Spinal cord (tissue), 10 donors: ENCODE measurements around the gene SMG6. TPM values are rescaled to one million over a fixed set of nuclear protein-coding genes. Genes with fewer than 3 reads are reported as not detected.

Experiments
- DNase-seq, 6 donors: peaks; one replicate each; pipeline versions ENCODE4 v3.0.0 to v3.0.0-alpha.2; 2013 to 2015; ENCODE audit warnings: low spot score in 6 of 6, low read depth in 4 of 6
- H3K27ac ChIP-seq: one replicate; pipeline ENCODE4 v1.5.1; 2013; ENCODE audit warnings: low read depth, low read length, control low read depth
- H3K27me3 ChIP-seq: one replicate; pipeline ENCODE4 v1.6.1; 2013; ENCODE audit warnings: low read length; ENCODE audit not compliant: control insufficient read depth, insufficient read depth
- H3K36me3 ChIP-seq: one replicate; pipeline ENCODE4 v1.6.1; 2013; ENCODE audit warnings: low read length; ENCODE audit not compliant: control insufficient read depth, insufficient read depth
- H3K4me1 ChIP-seq: one replicate; pipeline ENCODE4 v1.6.1; 2013; ENCODE audit warnings: low read length; ENCODE audit not compliant: control insufficient read depth, insufficient read depth
- H3K4me3 ChIP-seq: one replicate; pipeline ENCODE4 v1.5.1; 2013; ENCODE audit warnings: low read depth, low read length, control low read depth
- H3K9me3 ChIP-seq: one replicate; pipeline ENCODE4 v1.6.1; 2013; ENCODE audit warnings: low read length; ENCODE audit not compliant: control insufficient read depth, insufficient read depth
- WGBS: methylation state at CpG from one replicate; pipeline ENCODE4 v1.1.5; 2013; ENCODE audit warnings: missing lambda C conversion rate; ENCODE audit not compliant: insufficient coverage; 5-methylcytosine and 5-hydroxymethylcytosine counted together
- polyA plus RNA-seq, 2 donors: library from polyadenylated mRNA; unstranded; fragments of 120-200 nt; gene quantifications; one replicate each; pipeline ENCODE4 v1.2.1, GENCODE V29; 2013; ENCODE audit not compliant: insufficient read length in 2 of 2
- total RNA-seq, 2 donors: library from RNA; depleted of rRNA in 1 of 2; stranded (reverse); fragments of 120-200 nt in 1 of 2; fragments of >200 nt in 1 of 2; gene quantifications; one replicate each; pipeline versions ENCODE4 v1.2.3 to v1.2.4, GENCODE V29; 2013 to 2014
- donor health status: healthy.

Gene SMG6
- total and polyA plus RNA-seq, 4 donors, result 26.4 to 46.3 (median 37.3) TPM

DNA sequence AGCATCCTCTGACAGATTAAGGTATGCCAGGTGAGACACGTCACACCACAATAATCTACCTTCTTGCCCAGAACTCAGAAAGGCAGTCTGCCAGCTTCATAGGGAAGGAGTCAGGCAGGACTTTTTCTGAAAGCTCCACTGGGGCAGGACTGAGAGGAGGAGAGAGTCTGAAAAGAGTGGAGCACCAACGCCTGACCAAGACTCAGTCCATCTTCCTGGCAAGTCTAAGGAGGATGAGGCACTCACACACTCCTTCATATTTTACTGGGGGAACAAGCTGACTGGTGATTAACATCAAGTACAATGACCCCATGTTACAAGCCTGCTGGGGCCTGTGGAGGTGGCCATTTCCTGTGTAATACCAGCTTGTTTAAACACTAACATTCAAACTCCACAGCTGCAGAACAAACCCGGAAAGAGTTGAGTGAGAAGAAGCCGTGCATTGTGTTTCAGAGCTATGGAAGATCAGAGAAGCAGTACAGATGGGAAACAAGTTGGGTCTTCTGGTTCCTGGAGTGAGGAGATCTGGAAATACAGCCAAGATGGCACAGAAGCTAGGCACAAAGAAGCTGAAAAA, 126.3 kb downstream of the SMG6 start:
- Histone ChIP-seq H3K4me3 (no peak overlapping the region), H3K36me3 (peaks cover 5% of the 10 kb centered on the region), H3K27ac (peak overlapping the region; percentile 82), H3K27me3 (no peaks in the 10 kb centered on the region), H3K9me3 (no peaks in the 10 kb centered on the region), H3K4me1 (peaks cover 81% of the 10 kb centered on the region)
- 66% methylated on average over 2 of the region's 4 CpGs for WGBS
- DNase-seq, result no peak

- Histone ChIP-seq H3K4me3 (no peak overlapping the region), H3K4me1 (peaks cover 80% of the 10 kb centered on the region), H3K27ac (peak overlapping the region; percentile 82), H3K27me3 (no peaks in the 10 kb centered on the region), H3K9me3 (no peaks in the 10 kb centered on the region), H3K36me3 (peaks cover 5% of the 10 kb centered on the region)
- 82% methylated on average over 4 of the region's 8 CpGs for WGBS
- no peak for DNase-seq
Measured at GRCh38 chr17:2176499-2177169, 127.0 kb downstream of the SMG6 start.

GRCh38 chr17:2175294-2175628, 128.3 kb downstream of the SMG6 start:
- no peaks in the 10 kb centered on the region for H3K9me3 ChIP-seq
- H3K4me1 ChIP-seq, result peaks cover 74% of the 10 kb centered on the region
- no peaks in the 10 kb centered on the region for H3K27me3 ChIP-seq
- 89% methylated on average over 1 of the region's 5 CpGs for WGBS
- no peak overlapping the region for H3K4me3 ChIP-seq
- H3K27ac ChIP-seq, result peak overlapping the region; percentile 82
- DNase-seq, result no peak
- peaks cover 5% of the 10 kb centered on the region for H3K36me3 ChIP-seq

DNA sequence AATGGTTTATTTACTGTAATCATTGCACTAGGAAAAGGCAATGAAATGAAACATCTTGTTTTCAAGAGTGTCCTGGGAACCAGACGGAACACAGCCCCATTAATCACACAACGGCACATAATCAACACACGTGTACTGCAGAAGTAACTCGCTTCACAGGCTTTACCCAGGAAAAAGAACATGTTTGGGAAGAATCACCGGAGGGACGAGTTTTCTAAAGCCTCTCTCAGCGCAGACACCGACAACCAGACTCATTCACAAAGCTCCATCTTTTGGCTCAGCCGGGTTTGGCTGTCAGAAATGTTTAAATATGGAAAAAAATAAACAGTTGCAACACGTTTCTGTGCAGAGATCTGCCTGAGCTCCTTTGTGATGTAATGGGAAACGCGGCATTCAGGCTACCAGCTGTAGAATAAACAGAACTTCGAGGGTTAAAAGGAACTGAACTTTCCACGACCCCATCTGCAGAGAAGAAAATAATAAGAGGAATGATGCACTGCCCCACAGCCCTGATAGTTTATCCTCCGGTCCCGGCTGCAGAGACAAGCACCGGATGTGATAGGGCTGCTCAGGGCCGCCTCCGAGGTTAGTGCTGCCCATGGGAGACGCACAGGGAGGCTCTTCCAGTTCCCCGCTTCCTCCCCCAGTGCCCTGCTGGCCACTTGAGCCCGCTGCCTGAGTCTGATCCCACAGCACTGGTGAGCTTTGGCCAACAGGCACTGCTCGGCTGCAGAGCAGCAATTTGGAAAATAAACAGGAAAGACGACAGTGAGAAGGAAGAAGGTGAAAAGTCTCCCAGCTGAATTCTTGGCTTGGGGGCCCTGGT, 128.9 kb downstream of the SMG6 start:
- peak overlapping the region; percentile 82 for H3K27ac ChIP-seq
- 35% methylated on average over 19 of the region's 24 CpGs for WGBS
- DNase-seq, result peak in 2 of 6 donors; percentile 82 to 84
- H3K4me1 ChIP-seq, result peaks cover 69% of the 10 kb centered on the region
- H3K27me3 ChIP-seq, result no peaks in the 10 kb centered on the region
- H3K9me3 ChIP-seq, result no peaks in the 10 kb centered on the region
- H3K36me3 ChIP-seq, result peaks cover 5% of the 10 kb centered on the region
- H3K4me3 ChIP-seq, result peak overlapping the region; percentile 3

DNA sequence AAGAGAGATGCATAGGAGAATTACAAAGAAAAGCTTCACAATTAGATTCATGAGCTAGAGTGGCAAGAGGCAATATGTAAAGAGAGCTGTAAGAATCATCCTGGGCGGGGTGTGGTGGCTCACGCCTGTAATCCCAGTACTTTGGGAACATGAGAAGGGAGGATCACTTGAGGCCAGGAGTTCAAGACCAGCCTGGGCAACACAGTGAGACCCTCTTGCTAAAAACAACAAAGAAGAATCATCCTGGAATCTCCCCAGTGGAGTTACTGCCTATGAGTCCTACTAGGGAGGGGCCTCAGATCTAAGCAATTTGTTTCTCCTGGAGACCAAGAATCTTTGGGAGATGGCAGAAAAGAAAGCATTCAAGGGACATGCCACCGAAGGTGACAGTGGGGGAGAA, 129.6 kb downstream of the SMG6 start:
- Histone ChIP-seq H3K27me3 (no peaks in the 10 kb centered on the region), H3K27ac (peak overlapping the region; percentile 82), H3K4me1 (peaks cover 62% of the 10 kb centered on the region), H3K36me3 (peaks cover 8% of the 10 kb centered on the region), H3K9me3 (no peaks in the 10 kb centered on the region), H3K4me3 (no peak overlapping the region)
- 75% methylated on average over 2 of the region's 3 CpGs for WGBS
- DNase-seq, result no peak

DNA sequence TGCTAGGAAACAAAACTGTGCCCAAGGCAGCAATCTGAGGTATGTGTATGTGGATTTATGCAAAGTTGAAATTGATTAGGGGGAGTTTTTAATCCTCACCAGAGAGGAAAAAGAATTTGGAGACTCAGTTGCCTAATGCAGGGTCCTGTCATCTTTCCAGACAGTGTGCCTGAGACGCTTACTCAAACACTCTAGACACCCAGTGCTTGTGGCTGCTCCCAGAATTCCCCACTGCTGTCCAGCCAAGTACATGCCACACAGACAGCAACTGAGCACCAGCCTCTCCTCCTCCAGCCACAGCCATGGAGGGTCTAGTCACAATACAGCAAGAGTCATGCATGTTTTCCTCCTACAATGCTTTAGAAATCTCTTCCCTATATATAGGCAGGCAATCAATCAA, 130.6 kb downstream of the SMG6 start:
- Histone ChIP-seq H3K36me3 (peaks cover 3% of the 10 kb centered on the region), H3K4me1 (peaks cover 54% of the 10 kb centered on the region), H3K9me3 (no peaks in the 10 kb centered on the region), H3K27me3 (no peaks in the 10 kb centered on the region), H3K27ac (peak overlapping the region; percentile 82), H3K4me3 (no peak overlapping the region)
- peak in 1 of 6 donors; percentile 54 for DNase-seq
- 40% methylated on average over 1 of the region's 1 CpG for WGBS

GRCh38 chr17:2172077-2172851, 131.3 kb downstream of the SMG6 start:
- H3K27me3 ChIP-seq, result no peaks in the 10 kb centered on the region
- peak in 4 of 6 donors; percentile 55 to 95 (median 78) for DNase-seq
- H3K4me1 ChIP-seq, result peaks cover 50% of the 10 kb centered on the region
- H3K36me3 ChIP-seq, result peaks cover 3% of the 10 kb centered on the region
- WGBS, result 12% methylated on average over 7 of the region's 16 CpGs
- no peaks in the 10 kb centered on the region for H3K9me3 ChIP-seq
- H3K4me3 ChIP-seq, result no peak overlapping the region
- peak overlapping the region; percentile 82 for H3K27ac ChIP-seq

DNA sequence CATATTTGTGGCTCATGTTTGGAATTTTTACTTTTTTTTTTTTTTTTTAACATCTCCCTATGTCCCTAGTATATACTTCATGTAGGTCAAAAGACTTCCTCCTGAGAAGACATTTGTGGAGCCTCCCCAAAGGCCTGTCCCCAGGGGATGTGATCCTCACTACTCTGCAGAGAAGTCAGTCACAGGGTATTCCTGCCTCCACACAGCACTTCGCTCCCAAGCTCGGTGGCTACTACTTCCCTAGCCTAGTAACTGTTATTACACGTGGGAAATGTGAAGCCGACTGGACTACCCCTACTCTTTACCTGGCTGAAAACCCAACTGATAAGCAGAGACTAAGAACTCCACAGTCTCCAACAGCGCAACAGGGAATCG, 131.9 kb downstream of the SMG6 start:
- no peak overlapping the region for H3K4me3 ChIP-seq
- no peaks in the 10 kb centered on the region for H3K9me3 ChIP-seq
- H3K27me3 ChIP-seq, result no peaks in the 10 kb centered on the region
- peaks cover 3% of the 10 kb centered on the region for H3K36me3 ChIP-seq
- WGBS, result 20% methylated on average over 3 of the region's 6 CpGs
- no peak for DNase-seq
- peak overlapping the region; percentile 82 for H3K27ac ChIP-seq
- peaks cover 44% of the 10 kb centered on the region for H3K4me1 ChIP-seq

GRCh38 chr17:2170023-2170422, 133.6 kb downstream of the SMG6 start:
- WGBS, result 71% methylated on average over 3 of the region's 9 CpGs
- Histone ChIP-seq H3K4me1 (peaks cover 32% of the 10 kb centered on the region), H3K27me3 (no peaks in the 10 kb centered on the region), H3K27ac (no peak overlapping the region), H3K4me3 (no peak overlapping the region), H3K36me3 (peaks cover 9% of the 10 kb centered on the region), H3K9me3 (no peaks in the 10 kb centered on the region)
- DNase-seq, result no peak
